PC-3 (cell line): ENCODE measurements around the gene NIPAL3. TPM values are rescaled to one million over a fixed set of nuclear protein-coding genes. Genes with fewer than 3 reads are reported as not detected.

ENCODE experiments used
- ATAC-seq: fragments of 200-7000 bp; cut with Tn5 transposase; 2 replicates; pipeline ENCODE4 v1.9.1; 2020; ENCODE audit warnings: mild to moderate bottlenecking, moderate library complexity
- BruUV-seq: library from RNA; stranded (reverse); fragments of 400-500 nt; replicated peaks from 2 replicates; lab custom pipeline; 2021; lab: Mats Ljungman, UMichigan
- CTCF ChIA-PET: fragments of 300-600 bp; sonication (Branson Sonifier 250); formaldehyde crosslinking; loops from one replicate; lab custom pipeline; 2022; ENCODE audit warnings: antibody characterized with exemption; lab: Charles Lee
- POLR2A ChIA-PET: fragments of 300-600 bp; sonication (Branson Sonifier 250); formaldehyde crosslinking; loops from one replicate; lab custom pipeline; 2022; ENCODE audit warnings: antibody characterized with exemption; ENCODE audit not compliant: unreplicated experiment; lab: Charles Lee
- DNase-seq: peaks from one replicate; pipeline ENCODE4 v3.0.0-alpha.2; 2015
- H2AFZ ChIP-seq: fragments of 300-600 bp; sonication (generic); 2 replicates; pipeline ENCODE4 v1.6.0; 2016; ENCODE audit warnings: antibody characterized with exemption, low read length
- H3F3A ChIP-seq: fragments of 300-600 bp; sonication (generic); one replicate; pipeline ENCODE4 v1.6.0; 2017; ENCODE audit warnings: antibody characterized with exemption, low read length, control low read depth, mild to moderate bottlenecking; ENCODE audit not compliant: unreplicated experiment
- H3K27ac ChIP-seq: fragments of 300-600 bp; sonication (generic); 2 replicates; pipeline ENCODE4 v1.5.1; 2016; ENCODE audit warnings: mild to moderate bottlenecking, low read length
- H3K27me3 ChIP-seq: fragments of 300-600 bp; sonication (generic); 2 replicates; pipeline ENCODE4 v1.6.1; 2016; ENCODE audit warnings: low read length, mixed read lengths
- H3K36me3 ChIP-seq: fragments of 300-600 bp; sonication (generic); 2 replicates; pipeline ENCODE4 v1.6.1; 2016; ENCODE audit warnings: low read depth, mixed run types, low read length, mixed read lengths
- H3K4me1 ChIP-seq: fragments of 300-600 bp; sonication (generic); 2 replicates; pipeline ENCODE4 v1.5.1; 2016; ENCODE audit warnings: low read length; ENCODE audit not compliant: insufficient read depth
- H3K4me2 ChIP-seq: fragments of 300-600 bp; sonication (generic); 2 replicates; pipeline ENCODE4 v1.6.0; 2016; ENCODE audit warnings: low read length
- H3K4me3 ChIP-seq: fragments of 300-600 bp; sonication (generic); 2 replicates; pipeline ENCODE4 v1.5.1; 2016; ENCODE audit warnings: mild to moderate bottlenecking, low read length, mixed read lengths
- H3K79me2 ChIP-seq: fragments of 300-600 bp; sonication (generic); 2 replicates; pipeline ENCODE4 v1.6.1; 2017; ENCODE audit warnings: low read length, mixed read lengths
- H3K9ac ChIP-seq: fragments of 300-600 bp; sonication (generic); 2 replicates; pipeline ENCODE4 v1.6.0; 2016; ENCODE audit warnings: mild to moderate bottlenecking, low read length
- H3K9me2 ChIP-seq: fragments of 300-600 bp; sonication (generic); replicated peaks from 2 replicates; pipeline ENCODE4 v1.6.1; 2016; ENCODE audit warnings: mixed run types, low read length, mixed read lengths
- H3K9me3 ChIP-seq: fragments of 300-600 bp; sonication (generic); 2 replicates; pipeline ENCODE4 v1.6.1; 2016; ENCODE audit warnings: low read length, mixed read lengths
- H4K20me1 ChIP-seq: fragments of 300-600 bp; sonication (generic); 2 replicates; pipeline ENCODE4 v1.6.1; 2016; ENCODE audit warnings: low read length, mixed read lengths
- EZH2 ChIP-seq: fragments of 300-600 bp; sonication (generic); IDR thresholded peaks from one replicate; pipeline ENCODE4 v1.6.1; 2017; ENCODE audit warnings: antibody characterized with exemption, mild to moderate bottlenecking, low read length; ENCODE audit not compliant: unreplicated experiment
- EZH2phosphoT487 ChIP-seq: fragments of 300-600 bp; sonication (generic); IDR thresholded peaks from 2 replicates; pipeline ENCODE4 v1.6.1; 2018; ENCODE audit warnings: mild to moderate bottlenecking, antibody characterized with exemption, low read length, borderline replicate concordance
- intact Hi-C: fragments of 100-400 bp; cut with micrococcal nuclease; formaldehyde crosslinking; loops from 2 replicates; pipeline ENCODE4 v1.9.0; 2023
- total RNA-seq: library from RNA; depleted of rRNA; stranded (reverse); fragments of >200 nt; gene quantifications from 2 replicates; pipeline ENCODE4 v1.2.3, GENCODE V29; 2014
- TF ChIP-seq, protein P1 (sequence below): fragments of 300-600 bp; sonication (generic); conservative IDR thresholded peaks from 2 replicates; pipeline ENCODE4 v1.5.1; 2017; ENCODE audit warnings: antibody characterized with exemption, low read depth, mild to moderate bottlenecking, low read length

NIPAL3 gene
- total RNA-seq, 1 experiment from 2014 or later, result 35.2 TPM

DNA sequence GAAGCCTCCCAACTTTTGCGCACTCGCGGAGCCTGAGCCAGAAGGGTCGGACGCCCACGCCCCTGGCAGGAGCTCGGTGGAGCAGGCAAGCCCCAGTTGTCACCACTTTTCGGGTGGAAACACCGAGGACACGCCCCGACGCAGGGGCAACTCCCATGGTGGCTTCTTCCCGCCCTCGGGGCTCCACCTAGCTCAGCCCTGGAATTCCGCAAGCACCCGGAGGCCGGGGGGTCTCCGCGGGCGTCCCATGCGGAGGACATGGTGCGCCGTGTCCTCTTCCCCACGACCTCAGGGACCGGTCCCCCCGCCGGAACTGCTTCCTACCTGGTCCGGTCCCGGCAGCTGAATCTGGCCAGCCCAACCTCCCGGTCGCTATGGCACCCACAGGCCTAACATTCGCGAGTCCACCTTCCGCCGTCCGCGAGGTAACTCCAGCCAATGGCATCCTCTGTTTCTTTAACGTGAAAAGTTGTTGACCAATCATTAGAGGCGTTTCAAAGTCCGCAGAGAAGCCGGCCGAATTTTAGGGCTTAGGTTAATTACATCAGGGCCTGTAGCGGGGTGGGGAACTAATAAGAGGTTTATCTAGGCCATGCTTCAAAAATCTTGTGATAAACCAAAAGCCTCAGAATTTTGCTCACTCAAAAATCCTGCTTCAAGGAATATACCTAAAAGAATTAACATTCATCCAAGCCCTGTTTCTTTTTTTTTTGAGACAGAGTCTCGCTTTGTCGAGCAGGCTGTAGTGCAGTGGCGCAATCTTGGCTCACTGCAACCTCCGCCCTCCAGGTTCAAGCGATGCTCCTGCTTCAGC is 2.0 kb upstream of the NIPAL3 start, which contains the start of gene STPG1:
Gene STPG1 (minus strand): TSS at position 433 of the 814 bp plus-strand sequence. CDS start 12,394 bp downstream, outside the sequence.
- H3K4me1 ChIP-seq, result peaks cover 76% of the 10 kb centered on the region
- no peaks in the 10 kb centered on the region for H3K9me2 ChIP-seq
- H3K4me3 ChIP-seq, result peak within 1 kb of the TSS; percentile 74
- DNase-seq (peak; percentile 98), ATAC-seq (peak; percentile 24)
- H3K9me3 ChIP-seq, result no peaks in the 10 kb centered on the region
- no peak for TF ChIP-seq EZH2phosphoT487
- TF ChIP-seq EZH2, result no peak
- TF ChIP-seq, protein P1, sequence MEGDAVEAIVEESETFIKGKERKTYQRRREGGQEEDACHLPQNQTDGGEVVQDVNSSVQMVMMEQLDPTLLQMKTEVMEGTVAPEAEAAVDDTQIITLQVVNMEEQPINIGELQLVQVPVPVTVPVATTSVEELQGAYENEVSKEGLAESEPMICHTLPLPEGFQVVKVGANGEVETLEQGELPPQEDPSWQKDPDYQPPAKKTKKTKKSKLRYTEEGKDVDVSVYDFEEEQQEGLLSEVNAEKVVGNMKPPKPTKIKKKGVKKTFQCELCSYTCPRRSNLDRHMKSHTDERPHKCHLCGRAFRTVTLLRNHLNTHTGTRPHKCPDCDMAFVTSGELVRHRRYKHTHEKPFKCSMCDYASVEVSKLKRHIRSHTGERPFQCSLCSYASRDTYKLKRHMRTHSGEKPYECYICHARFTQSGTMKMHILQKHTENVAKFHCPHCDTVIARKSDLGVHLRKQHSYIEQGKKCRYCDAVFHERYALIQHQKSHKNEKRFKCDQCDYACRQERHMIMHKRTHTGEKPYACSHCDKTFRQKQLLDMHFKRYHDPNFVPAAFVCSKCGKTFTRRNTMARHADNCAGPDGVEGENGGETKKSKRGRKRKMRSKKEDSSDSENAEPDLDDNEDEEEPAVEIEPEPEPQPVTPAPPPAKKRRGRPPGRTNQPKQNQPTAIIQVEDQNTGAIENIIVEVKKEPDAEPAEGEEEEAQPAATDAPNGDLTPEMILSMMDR, result no peak
- BruUV-seq, result no TSS peak
- peak within 1 kb of the TSS; percentile 84 for H3K27ac ChIP-seq
- peak within 1 kb of the TSS; percentile 91 for H3K4me2 ChIP-seq
- H4K20me1 ChIP-seq, result no peaks in the 10 kb centered on the region
- peaks cover 4% of the 10 kb centered on the region for H3F3A ChIP-seq
- no peaks in the 10 kb centered on the region for H3K36me3 ChIP-seq
- intact Hi-C loops, result loop anchor here (2.0 kb wide), 1 partner anchor 19 kb away; no protein-coding TSS in a partner anchor
- peaks cover 51% of the 10 kb centered on the region for H3K79me2 ChIP-seq
- H3K9ac ChIP-seq, result peak within 1 kb of the TSS; percentile 81
- CTCF ChIA-PET, result interaction anchor here (0.6 to 1.1 kb wide), 3 partner anchors 98 to 211 kb away, joined by 3 to 4 read pairs (median 3); no protein-coding TSS in a partner anchor
- POLR2A ChIA-PET, result interaction anchor here (0.5 kb wide), 1 partner anchor 63 kb away, joined by 5 read pairs; no protein-coding TSS in a partner anchor
- peak within 1 kb of the TSS; percentile 78 for H2AFZ ChIP-seq
- H3K27me3 ChIP-seq, result no peaks in the 10 kb centered on the region

DNA sequence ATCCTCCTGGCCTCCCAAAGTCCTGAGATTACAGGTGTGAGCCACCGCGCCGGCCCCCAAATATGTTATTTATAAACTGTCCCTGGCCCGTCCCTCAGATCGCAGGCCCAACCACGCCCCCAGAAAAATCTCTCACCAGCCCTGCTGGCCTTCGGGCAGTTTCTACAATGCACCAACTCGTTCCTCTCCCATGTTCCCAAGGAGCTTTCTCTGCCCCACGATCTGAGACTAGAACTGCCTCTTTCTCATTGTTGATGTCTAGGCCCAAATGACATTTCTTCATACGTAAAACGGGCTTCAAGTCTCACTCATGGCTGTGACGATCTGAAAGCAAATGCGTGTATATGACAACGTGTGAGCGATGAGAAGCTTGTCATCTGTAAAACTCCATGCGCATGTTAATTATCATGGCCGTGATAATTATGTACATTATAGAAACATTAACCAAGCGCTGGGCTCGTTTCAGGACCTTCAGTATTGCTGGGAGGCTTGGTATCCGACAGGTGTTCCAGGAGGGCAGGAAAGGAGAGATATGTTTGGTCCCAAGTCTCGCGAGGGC is 748 bp upstream of the NIPAL3 start:
- H3K9me3 ChIP-seq, result no peaks in the 10 kb centered on the region
- H2AFZ ChIP-seq, result peak overlapping the region; percentile 34; the same call in 1 of the 2 replicates
- H3K27me3 ChIP-seq, result no peaks in the 10 kb centered on the region
- no peaks in the 10 kb centered on the region for H3K9me2 ChIP-seq
- peaks cover 10% of the 10 kb centered on the region for H3F3A ChIP-seq
- H4K20me1 ChIP-seq, result no peaks in the 10 kb centered on the region
- H3K9ac ChIP-seq, result no peak overlapping the region
- peaks cover 59% of the 10 kb centered on the region for H3K79me2 ChIP-seq
- DNase-seq (no peak), ATAC-seq (no peak)
- CTCF ChIA-PET, result interaction anchor here (0.6 to 1.6 kb wide), 12 partner anchors 15 to 265 kb away, joined by 3 to 8 read pairs (median 4); no protein-coding TSS in a partner anchor
- BruUV-seq, result no TSS peak
- no peak for TF ChIP-seq EZH2phosphoT487
- TF ChIP-seq EZH2, result no peak
- TF ChIP-seq, protein P1, result no peak
- peaks cover 77% of the 10 kb centered on the region for H3K4me1 ChIP-seq
- H3K36me3 ChIP-seq, result no peaks in the 10 kb centered on the region; the same call in 1 of the 2 replicates
- H3K27ac ChIP-seq, result peak overlapping the region; percentile 6; the same call in 1 of the 2 replicates
- intact Hi-C loops, result loop anchor here (5.0 kb wide), 2 partner anchors 47 to 102 kb away; no protein-coding TSS in a partner anchor
- peak overlapping the region; percentile 51 for H3K4me2 ChIP-seq
- peak overlapping the region; percentile 8; the same call in 1 of the 2 replicates for H3K4me3 ChIP-seq
- POLR2A ChIA-PET, result interaction anchor here (0.5 to 1.0 kb wide), 4 partner anchors 20 to 213 kb away, joined by 3 to 6 read pairs (median 4); no protein-coding TSS in a partner anchor
